ENCODE results near the gene MYOC. TPM values are rescaled to one million over a fixed set of nuclear protein-coding genes. Genes with fewer than 3 reads are reported as not detected.
"Not testable (repeated sequence)": the region's sequence is repeated elsewhere in the genome, so short reads cannot be mapped to it uniquely, and the experiment has no call there.

MYOC gene
- total RNA-seq, 1 donor from 2014 or later, result 6.3 TPM

DNA sequence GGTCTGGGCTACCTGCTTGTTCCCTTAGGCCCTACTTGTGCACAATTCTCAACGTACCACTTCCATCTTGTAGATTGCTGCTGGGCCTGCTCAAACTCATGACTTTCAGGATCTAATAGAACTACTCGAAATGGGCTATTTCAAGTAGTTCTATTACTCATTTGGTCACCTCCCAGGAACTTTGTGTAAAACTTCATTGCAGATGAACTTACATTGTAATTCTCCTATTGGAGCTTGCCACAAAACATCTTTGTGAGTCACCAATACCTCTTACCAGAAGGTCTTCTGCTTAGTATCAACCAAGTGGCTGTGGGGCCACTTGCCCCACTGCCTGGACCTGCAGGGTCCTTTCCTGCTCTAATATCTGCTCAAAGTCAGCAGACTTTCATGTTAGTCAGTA lies 41.2 kb downstream of the MYOC start:
- DNase-seq (ENCODE audit: low spot score), result no peak

DNA sequence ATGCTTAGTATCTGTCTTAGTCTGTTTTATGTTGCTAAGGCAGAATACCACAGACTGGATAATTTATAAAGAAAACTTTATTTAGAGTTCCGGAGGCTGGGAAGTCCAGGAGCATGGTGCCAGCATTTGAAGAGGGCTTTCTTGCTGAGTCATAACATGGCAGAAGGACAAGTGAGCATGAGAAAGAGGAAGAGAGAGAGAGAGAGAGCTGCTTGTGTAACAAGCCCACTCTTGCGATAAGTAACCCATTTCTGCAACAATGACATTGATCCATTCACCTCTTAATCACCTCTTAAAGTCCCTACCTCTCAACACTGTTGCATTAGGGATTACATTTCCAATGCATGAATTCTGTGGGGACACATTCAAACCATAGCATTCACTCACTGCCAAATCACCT lies 42.1 kb downstream of the MYOC start:
- no peak for DNase-seq (ENCODE audit: low spot score)

DNA sequence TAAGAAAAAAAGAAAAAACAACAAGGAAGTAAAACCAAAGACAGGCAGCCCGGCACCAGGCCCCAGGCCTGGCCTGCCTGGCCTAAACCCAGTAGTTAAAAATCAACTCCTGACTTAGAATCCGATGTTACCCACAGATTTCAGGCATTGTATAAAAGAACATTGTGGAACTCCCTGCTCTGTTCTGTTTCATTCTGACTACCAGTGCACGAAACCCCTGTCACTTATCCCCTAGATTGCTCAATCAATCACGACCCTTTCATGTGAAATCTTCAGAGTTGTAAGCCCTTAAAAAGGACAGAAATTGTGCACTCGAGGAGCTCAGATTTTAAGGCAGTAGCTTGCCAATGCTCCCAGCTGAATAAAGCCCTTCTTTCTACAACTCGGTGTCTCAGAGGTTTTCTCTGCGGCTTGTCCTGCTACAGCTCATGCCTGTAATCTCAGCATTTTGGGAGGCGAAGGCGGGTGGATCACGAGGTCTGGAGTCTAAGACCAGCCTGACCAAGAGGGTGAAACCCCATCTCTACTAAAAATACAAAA lies 46.0 kb downstream of the MYOC start:
- DNase-seq (ENCODE audit: low spot score), result no peak

DNA sequence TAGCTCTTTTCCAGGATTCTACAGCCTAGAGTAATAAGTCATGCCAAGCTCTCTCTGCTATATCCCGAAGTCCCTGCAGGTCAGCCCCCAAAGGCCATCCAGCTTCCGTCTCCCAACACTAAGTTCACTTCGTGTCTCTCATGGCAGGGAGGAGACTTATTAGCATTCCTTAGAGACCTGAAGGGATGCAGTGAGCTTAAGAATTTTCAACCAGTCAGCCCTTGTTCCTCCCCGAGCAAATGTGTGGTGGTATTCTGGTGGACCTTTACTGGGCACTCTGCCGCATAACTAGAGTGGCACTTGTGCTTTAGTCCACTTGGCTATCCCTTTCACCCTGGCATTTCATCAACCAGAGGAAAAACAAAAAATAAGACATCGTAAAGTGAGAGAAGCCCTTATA lies 49.4 kb downstream of the MYOC start:
- not testable (repeated sequence) for DNase-seq (ENCODE audit: low spot score)

DNA sequence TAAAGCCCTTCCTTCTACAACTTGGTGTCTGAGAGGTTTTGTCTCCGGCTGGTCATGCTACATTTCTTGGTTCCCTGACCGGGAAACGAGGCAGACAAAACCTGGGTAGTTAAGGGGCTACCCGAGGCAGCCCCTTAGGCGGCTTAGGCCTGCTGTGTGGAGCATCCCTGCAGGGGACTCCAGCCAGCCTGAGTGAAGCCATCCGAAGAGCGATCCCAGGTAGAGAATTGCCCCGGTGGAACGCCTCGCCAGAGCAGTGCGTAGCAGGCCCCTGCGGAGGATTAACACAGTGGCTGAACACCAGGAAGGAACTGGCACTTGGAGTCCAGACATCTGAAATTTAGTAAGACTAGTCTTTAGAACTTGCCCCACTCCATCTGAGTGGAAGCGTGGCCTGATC lies 51.6 kb downstream of the MYOC start:
- no peak for DNase-seq (ENCODE audit: low spot score)

DNA sequence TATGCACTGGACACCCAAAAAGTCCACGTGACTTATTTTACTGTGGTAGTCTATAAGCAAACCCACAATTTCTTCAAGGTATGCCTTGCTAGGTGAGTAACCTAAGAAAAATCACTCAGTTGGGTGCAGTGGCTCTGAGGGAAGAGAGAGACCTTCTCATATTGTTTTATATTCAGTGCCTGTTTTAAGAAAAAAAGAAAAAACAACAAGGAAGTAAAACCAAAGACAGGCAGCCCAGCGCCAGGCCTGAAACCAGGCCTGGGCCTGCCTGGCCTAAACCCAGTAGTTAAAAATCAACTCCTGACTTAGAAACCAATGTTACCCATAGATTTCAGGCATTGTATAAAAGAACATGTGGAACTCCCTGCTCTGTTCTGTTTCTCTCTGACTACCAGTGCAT lies 52.2 kb downstream of the MYOC start:
- DNase-seq (ENCODE audit: low spot score), result not testable (repeated sequence)

DNA sequence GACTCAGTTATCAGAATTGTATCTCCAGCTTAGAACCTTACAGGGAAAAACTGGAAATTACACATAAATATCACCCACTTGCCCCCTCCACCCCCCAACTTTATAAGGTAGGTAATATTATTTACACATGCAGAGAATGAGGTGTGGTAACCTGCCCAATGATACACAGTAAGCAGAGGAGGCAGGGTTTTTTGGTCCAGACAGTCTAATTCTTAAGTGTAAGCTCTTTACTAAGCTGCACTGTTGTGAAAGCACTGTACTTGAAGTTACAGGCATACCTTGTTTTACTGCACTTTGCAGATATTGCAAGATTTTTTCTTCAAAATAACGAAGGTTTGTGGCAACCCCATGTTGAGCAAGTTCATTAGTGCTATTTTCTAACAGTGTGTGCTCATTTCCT lies 55.3 kb downstream of the MYOC start:
- DNase-seq (ENCODE audit: low spot score), result no peak

DNA sequence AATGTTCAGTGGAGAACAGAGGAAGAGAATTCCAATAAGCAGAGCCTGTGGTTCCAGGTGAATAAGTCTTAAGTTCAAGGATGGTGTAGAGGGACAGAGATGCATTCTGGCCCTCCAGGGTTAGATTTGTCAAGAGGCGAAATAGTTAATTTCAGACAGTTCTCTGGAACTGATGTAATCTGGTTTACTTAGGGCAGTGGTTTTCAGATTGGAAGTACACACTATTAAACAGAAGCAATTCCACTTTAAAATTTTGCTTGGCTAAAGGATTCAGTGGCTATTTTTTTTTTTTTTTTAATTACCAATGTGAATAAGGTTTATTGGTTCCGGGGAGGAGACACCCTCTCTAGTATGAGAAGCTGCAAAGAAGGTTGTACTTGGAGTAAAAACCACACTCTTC lies 55.8 kb downstream of the MYOC start:
- no peak for DNase-seq (ENCODE audit: low spot score)

DNA sequence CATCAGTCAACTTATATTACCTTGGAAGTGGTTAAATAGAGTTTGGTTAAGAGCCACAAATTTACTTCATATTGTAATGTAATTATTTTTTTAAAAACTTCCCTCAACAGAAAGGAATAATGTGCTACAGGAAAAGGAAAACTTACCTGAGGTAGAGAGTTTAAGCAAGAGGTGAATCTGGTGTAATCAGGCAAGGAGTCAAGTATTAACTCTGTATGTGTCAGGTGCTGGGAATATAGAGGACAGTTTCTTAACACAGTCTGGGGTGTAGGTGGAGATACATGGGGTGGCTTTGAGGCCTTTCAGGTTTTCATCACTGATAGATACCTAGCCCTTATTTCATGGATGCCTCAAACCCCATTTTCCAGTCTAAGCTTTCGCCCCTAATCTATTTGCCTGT lies 56.4 kb downstream of the MYOC start:
- no peak for DNase-seq (ENCODE audit: low spot score)

DNA sequence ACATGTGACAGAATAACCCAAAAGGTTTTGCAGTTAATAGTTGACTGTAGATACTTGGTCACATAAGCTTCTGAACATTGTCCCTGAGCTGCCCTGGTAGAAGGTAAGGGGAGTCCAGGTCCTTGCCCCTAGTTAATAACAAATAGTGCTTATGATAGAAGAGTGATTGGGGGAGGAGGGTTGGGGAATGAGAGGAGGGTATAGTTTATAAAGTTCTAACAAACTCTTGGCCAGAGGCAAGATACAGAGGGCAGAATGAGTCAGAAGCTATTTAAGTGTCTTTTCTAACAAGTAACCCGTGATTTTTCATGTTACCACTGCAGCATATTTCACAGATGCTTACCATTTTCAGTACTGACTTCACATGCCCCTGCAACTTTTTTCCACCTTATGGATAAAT lies 57.2 kb downstream of the MYOC start:
- no peak for DNase-seq (ENCODE audit: low spot score)

DNA sequence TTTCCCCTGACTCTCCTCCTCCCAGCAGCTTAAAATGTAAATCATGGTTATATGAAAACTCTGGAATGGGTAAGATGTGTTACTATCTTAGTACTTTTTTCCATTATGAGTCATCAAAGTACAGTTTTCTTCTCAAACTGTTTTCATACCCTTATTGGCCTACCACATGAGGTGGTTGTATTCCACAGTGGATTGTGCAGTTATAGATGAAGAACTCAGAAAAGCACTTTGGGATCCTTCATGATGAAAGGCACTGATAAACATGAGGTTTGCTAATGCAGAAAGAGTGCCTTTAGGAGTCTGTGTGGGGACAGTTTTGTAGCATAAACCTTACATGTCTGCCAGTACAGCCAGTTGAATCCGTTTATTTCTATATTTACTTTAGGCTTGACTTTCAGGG lies 62.5 kb downstream of the MYOC start:
- no peak for DNase-seq (ENCODE audit: low spot score)

DNA sequence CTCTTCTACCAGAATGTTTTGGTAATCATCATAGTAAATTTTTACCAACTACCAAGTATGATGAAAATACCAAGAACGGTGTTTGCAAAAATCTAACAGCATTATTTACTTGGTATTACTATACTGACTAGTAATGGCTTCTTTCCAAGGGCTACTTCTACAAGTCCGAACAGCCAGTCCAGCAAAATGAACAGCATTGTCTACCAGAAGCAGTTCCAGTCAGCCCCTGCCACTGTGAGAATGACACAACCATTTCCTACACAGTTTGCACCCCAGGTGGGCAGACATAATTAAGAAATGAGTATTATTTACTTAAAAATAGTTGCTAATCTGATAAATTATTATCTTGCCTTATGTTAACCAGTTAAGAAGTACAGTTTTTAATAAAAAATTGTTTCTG lies 64.3 kb downstream of the MYOC start:
- no peak for DNase-seq (ENCODE audit: low spot score)

DNA sequence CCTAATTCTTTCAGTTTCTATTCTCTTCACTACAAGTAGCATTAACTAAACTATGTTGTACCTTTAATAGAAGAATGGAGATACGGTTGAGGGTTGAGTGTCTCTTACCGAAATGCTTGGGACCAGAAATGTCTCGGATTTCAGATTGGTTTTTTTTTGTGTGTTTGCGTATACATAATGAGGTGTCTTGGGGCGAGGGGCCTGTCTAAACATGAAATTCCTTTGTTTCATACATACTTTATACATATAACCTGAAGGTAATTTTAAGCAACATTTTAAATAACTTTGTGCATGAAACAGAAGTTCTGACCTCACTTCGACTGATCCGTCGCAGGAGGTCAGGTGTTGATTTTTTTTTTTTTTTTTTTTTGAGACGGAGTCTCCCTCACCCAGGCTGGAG lies 66.8 kb downstream of the MYOC start:
- DNase-seq (ENCODE audit: low spot score), result no peak

Other genes starting within 250 kb of the MYOC start
- 139 TPM for gene PRRC2C, start 167.2 kb downstream of the MYOC start, total RNA-seq
- not detected for gene MYOCOS, start 30.4 kb downstream of the MYOC start, total RNA-seq
- gene VAMP4, start 89.4 kb upstream of the MYOC start, total RNA-seq, result 15.8 TPM
- 22.1 TPM for gene METTL13, start 129.0 kb upstream of the MYOC start, total RNA-seq
- 5.1 TPM for gene DNM3, start 188.8 kb upstream of the MYOC start, total RNA-seq

All from mesenteric fat pad (tissue), 1 donor.